HG02759 (cell line): ENCODE measurements around the gene SORD.
"Not testable (repeated sequence)": the region's sequence is repeated elsewhere in the genome, so short reads cannot be mapped to it uniquely, and the experiment has no call there.

Source experiments
- ATAC-seq: cut with Tn5 transposase; IDR thresholded peaks from one replicate; pipeline ENCODE4 v1.9.1; 2021; ENCODE audit warnings: mild to moderate bottlenecking, moderate library complexity; ENCODE audit not compliant: unreplicated experiment

Gene SORD

GRCh38 chr15:45022871-45023658, at the start of gene SORD:
Gene SORD, plus strand, starts transcription at chr15:45023195. Its CDS starts 89 bp downstream, at chr15:45023284.
- ATAC-seq = peak; percentile 97

GRCh38 chr15:44976183-44976582, 46.8 kb upstream of the SORD start:
- ATAC-seq = not testable (repeated sequence)

- ATAC-seq = not testable (repeated sequence)
Observed at GRCh38 chr15:44977781-44978180, 45.2 kb upstream of the SORD start.

GRCh38 chr15:44979617-44980339, 43.2 kb upstream of the SORD start:
- not testable (repeated sequence) for ATAC-seq

GRCh38 chr15:44984144-44984543, 38.9 kb upstream of the SORD start:
- not testable (repeated sequence) for ATAC-seq

- not testable (repeated sequence) for ATAC-seq
Observed at GRCh38 chr15:44986346-44987055, 36.5 kb upstream of the SORD start.

- ATAC-seq = not testable (repeated sequence)
Observed at GRCh38 chr15:44987711-44988110, 35.3 kb upstream of the SORD start.

- ATAC-seq = not testable (repeated sequence)
Observed at GRCh38 chr15:44988184-44988869, 34.7 kb upstream of the SORD start.

- not testable (repeated sequence) for ATAC-seq
Observed at GRCh38 chr15:44988870-44989219, 34.1 kb upstream of the SORD start.

- ATAC-seq = not testable (repeated sequence)
Observed at GRCh38 chr15:44997632-44998031, 25.4 kb upstream of the SORD start.

GRCh38 chr15:44999105-44999504, 23.9 kb upstream of the SORD start:
- no peak for ATAC-seq

- not testable (repeated sequence) for ATAC-seq
Observed at GRCh38 chr15:45001180-45001579, 21.8 kb upstream of the SORD start.

GRCh38 chr15:45003731-45004410, 19.1 kb upstream of the SORD start:
- ATAC-seq = peak; percentile 70

GRCh38 chr15:45004590-45005175, 18.3 kb upstream of the SORD start:
- ATAC-seq = not testable (repeated sequence)

GRCh38 chr15:45009046-45009445, 13.9 kb upstream of the SORD start:
- no peak for ATAC-seq

GRCh38 chr15:45015114-45015513, 7.9 kb upstream of the SORD start:
- ATAC-seq = not testable (repeated sequence)

- ATAC-seq = not testable (repeated sequence)
Observed at GRCh38 chr15:45020222-45020900, 2.6 kb upstream of the SORD start.

- not testable (repeated sequence) for ATAC-seq
Observed at GRCh38 chr15:45020901-45021259, 2.1 kb upstream of the SORD start.

- ATAC-seq = no peak
Observed at GRCh38 chr15:45021348-45021747, 1.6 kb upstream of the SORD start.
